Germinal center (tissue), 1 donor: ENCODE data around the gene RBM8A.
"Not testable (repeated sequence)": the region's sequence is repeated elsewhere in the genome, so short reads cannot be mapped to it uniquely, and the experiment has no call there.

Experiments used
- DNase-seq: peaks from one replicate; pipeline ENCODE4 v3.0.0; 2012; ENCODE audit warnings: mixed read lengths, low spot score

Gene RBM8A

DNA sequence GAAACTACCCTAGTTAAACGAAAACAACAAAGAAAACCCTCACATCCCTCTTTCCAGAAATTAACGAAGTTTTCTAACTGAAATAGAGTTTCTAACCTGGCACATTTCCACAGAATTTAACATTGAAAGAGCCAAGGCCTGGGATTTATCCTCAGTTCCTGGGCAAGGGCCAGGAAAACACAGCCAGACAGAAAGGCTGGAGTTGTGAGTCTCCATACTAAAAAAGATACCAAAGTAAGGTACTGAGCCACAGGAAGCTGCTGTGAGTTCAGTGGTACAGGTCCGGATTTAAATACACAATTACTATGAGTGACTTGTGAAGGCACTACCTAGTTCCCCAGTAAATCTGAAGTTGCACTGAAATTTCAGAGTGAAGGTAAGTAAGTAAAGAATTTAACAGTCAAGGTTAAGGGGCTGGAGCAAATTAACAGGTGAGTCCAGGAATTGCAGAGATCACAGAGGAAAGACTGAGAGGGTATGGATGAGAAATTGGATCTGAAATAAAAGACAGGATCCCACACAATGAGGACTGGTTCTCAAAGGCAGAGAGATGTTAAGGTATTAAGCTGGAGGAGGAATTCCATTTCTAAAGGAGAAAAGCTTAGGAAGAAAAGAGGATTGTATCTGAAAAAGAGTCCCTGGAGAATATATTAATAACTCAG, 29.6 kb upstream of the RBM8A start:
- no peak for DNase-seq

DNA sequence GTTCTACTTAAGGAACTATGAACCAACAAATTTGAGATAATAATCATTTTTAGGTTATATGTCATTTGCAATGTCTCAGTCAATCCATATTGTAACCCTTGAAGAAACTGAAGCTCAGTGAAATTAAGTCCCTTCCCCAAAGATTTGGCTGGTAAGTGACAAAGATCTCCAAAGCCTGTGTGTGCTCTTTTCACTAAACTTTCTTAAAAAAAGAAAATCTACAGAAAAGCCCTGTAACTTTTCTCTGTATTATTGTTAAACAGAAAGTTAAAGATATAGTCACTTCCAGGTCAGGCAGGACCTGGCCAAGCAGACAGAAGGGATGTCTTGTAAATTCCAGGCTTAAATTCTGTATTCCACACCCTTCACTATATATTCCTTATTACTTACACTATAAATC, 29.1 kb upstream of the RBM8A start:
- no peak for DNase-seq

DNA sequence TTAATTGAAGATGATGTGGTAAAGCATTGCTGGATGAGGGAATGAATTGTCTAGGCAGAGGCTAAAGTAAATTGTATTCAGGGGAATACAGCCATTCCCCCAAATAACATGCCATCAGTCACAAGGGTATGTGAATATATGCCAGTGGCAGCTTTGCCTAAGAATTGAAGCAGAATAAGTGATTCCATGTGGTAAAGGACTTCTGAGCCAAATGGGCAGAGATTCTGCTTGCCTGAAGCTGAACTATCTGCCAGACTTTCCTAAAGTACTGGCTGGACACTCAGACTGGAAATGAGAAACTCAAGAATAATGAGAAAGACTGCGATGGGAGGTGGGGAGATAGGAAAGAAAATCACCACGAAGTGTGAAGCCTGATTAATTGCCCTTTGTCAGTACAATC, 28.2 kb upstream of the RBM8A start:
- no peak for DNase-seq

DNA sequence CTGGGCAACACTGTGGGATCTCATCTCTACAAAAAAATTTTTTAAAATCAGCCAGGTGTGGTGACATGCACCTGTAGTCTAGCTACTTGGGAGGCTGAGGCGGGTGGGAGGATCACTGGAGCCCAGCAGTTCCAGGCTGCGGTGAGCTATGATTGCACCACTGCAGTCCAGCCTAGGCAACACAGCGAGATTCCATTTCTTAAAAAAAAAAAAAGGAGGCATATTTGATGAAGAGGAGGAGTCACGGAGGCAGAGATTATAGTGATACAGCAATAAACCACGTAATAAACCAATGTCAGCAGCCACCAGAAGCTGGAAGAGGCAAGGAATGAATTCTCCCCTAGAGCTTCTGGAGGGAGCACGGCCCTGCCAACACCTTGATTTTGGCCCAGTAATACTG, 26.6 kb upstream of the RBM8A start:
- DNase-seq = no peak

DNA sequence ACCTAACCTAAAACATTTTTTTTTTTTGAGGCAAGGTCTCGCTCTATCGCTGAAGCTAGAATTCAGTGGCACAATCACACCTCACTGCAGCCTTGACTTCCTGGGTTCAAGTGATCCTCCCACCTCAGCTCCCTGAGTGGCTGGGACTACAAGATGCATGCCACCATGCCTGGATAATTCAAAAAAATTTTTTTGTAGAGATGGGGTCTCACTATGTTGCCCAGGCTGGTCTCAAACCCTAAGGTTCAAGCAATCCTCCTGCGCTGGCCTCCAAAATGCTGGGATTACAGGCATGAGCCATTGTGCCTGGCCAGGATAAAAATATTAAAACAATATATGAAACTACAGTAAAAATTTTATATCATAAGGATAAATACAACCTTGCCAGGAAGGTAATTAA, 25.6 kb upstream of the RBM8A start:
- no peak for DNase-seq

DNA sequence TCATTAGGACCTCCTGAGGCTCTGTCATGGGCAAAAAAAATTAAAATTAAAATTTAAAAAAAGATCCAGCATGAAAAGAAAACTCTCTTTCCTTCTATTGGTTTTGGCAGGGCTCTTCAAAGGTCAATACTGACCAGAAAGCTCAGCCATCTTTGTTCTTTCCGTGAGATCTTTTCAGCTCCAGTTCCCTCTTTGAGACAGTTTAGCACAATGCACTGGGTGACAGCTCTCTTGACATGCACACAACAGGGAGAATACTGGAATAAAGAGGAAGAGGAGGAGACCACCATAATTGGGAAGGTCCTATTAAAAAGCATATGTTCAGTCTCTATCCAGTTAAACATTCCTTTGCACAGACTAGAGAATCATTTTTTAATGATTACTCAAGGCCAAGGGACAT, 24.2 kb upstream of the RBM8A start:
- no peak for DNase-seq

DNA sequence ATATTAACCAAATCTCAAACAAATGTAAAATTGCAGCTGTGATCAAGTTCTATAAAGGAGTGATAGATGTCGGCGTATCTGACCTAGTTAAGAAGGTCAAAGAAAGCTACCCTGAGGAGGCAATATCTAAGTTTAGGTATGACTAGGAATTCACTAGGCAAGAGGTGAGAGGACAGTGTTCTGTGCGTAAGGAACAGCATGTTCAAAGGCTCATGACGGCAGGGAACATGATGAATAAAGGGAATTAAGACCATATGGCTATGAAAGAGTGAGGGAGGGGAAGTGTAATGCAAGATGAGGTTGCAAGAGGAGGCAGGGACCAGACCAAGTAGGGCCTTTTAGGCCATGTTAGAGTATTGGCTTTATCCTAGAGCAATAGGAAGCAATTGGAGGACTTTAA, 21.9 kb upstream of the RBM8A start:
- DNase-seq = no peak

DNA sequence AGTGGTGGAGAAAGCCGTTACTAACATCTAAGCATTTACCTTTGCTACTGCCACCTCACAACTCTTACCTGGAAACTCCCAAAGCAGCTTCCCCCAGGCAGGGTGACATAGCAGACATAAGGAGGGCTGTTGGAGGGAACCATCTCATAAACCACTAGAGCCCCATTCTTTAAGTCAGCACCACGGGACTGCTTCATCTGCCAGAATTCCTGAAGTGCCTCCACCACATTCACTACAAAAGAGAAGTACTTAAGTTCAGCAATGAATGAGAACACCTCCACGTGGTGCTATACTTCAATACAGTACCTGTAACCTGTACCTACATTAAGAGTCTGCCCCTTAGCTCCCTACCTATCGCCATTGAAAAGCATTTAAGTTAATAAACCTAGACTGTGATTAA, 20.3 kb upstream of the RBM8A start:
- DNase-seq = no peak

DNA sequence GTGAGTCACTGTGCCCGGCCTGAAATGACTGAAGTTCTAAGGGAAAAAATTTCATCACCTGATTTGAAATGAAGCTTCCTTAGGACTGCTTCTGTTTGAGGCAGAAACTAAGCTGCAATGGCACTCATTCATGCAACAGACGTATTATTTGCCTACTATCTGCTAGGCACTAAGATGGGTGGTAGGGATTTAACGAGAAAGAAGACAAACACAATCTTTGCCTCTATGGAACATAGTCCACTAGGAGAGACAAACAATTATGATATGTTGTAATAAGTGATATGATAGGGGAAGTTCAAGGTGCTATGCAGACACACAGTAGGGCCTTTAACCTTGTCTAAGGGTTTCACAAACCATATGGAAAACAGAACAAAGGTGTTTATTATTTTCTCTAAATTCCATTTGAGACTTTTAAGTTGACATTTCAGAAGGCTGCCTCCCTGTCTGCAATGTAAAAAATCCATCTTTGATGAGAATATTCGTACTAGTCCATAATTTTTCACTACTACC, 19.2 kb upstream of the RBM8A start:
- DNase-seq = no peak

DNA sequence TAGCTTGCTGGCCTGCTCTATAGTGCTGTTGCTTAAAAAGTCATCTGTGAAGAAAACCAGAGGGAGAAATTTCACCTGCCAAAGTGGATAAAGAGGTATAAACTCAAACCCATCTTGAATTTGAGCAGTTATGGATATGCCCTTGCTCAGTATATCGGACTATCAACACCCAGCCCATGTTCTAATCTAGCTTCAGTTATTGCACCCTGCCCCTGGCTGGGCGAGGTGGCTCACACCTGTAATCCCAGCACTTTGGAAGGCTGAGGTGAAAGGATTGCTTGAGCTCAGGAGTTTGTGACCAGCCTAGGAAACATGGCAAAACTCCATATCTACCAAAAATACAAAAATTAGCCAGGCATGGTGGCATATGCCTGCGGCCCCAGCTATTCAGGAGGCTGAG, 17.2 kb upstream of the RBM8A start:
- no peak for DNase-seq

DNA sequence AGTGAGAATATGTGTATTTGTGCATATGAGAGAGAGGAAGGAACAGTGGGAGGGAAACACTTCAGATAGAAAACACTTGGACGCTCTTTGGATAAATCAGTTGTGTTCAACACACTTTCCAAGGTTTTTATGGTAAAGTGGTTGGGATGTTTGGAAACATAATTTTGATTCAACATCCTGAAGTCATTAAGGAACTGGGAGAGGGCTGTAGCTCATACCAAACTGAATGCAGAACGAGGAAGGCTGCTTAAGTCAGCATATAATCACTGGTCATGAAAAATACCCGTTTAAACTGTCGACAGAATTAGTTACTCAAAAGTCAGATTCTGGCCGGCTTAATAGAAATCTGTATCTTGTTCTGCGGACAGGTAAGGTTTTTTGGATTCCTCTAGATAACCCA, 15.6 kb upstream of the RBM8A start:
- no peak for DNase-seq

DNA sequence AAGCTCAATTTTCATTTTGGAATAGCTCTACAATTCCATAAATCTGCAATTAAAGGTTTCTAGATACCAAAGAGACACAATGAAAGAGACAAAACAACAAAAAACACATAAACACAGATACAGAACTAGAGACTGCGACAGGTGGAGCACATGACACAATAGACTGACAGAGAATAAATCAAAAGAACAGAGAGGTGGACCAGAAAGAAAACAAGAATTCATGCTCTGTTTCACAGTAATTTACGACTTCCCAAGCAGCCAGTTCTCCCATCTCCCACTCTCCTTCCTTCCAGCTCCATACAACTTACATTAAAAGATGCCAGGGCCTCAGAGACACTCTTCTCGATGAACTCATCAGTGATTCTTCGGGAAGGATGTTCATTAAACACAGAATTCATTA, 15.1 kb upstream of the RBM8A start:
- no peak for DNase-seq

DNA sequence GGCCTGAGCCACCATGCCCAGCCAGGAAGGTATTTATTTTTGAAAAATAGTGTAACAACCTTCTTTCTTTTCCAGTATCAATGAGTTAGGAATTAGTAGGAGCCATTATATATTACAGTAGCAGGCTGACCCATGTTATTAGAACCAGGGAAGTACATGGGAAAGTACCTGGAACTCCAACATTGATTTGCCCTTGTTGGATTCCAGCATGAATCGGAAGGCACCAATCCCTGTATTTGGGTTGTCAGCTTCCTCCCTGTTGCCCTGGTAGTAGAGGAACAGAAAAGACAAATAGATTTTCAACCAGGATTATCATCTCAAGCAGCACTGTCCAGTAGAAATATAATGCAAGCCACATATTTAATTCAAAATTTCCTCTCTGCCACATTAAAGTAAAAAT, 10.2 kb upstream of the RBM8A start:
- DNase-seq = no peak

DNA sequence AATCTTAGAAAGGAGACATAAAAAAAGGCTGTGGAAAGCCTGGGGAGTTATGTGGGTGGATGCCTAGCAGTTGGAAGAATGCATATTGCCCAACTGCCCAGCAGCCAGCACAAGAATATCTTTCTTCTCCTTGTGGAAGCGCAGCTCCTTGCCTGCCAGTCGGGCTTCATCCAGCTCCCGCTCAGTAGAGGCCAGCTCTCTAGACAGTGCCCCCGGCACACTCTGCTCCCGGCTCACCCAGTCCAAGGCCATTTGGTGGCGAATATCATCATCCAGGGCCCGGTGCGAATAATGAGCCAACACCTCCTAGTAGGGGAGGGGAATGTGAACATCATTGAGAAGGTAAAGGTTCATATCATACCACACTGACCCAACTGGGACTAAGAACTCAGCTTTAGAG, 9.0 kb upstream of the RBM8A start:
- DNase-seq = no peak

DNA sequence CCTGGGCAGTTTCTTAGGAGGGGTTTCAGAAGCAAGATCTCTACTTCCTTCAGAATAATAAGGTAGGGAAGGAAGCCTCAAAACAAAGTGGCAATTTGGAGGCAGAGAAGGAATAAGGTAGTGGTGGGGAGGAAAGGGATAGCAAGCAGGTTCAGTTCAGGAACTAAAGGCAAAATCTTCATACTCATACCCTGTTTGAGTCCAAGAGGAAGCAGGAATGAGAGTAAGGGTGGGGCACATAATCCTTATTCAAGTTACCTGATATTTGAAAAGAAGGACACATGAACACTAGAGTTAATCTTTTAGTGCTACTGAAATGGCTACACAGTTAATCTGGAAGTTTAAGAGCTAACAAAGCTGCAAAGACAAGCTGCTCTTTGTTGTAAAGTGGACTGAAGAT, 8.4 kb upstream of the RBM8A start:
- no peak for DNase-seq

DNA sequence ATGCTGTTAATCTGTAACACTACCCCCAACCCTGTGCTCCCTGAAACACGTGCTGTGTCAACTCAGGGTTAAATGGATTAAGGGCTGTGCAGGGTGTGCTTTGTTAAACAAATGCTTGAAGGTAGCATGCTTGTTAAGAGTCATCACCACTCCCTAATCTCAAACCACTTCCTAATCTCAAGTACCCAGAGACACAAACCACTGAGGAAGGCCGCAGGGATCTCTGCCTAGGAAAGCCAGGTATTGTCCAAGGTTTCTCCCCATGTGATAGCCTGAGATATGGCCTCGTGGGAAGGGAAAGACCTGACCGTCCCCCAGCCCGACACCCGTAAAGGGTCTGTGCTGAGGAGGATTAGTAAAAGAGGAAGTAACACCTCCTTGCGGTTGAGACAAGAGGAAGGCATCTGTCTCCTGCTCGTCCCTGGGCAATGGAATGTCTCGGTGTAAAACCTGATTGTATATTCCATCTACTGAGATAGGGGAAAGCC, 5.3 kb upstream of the RBM8A start:
- not testable (repeated sequence) for DNase-seq

DNA sequence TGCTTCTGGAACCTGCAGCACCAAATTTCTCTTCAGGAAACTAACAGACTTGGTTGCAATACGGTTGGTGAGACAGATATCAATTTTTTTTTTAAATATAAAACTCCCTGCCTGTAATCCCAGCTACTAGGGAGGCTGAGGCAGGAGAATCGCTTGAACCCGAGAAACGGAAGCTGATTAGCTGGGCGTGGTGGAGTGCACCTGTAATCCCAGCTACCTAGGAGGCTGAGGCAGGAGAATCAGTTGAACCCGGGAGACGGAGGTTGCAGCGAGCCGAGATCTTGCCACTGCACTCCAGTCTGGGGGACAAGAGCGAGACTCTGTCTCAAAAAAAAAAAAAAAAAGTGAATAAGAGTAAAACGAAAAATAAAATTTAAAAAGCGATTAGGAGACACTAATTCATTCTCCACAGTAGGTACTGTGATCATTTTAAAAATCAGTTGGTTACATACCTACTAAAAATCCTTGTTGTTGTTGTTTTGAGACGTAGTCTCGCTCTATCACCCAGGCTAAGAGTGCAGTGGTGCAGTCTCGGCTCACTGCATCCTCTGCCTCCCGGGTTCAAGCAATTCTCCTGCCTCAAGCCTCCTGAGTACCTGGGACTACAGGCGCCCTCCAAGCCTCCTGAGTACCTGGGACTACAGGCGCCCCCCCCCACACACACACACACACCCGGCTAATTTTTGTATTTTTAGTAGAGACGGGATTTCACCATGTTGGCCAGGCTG, 796 bp upstream of the RBM8A start:
- DNase-seq = no peak

DNA sequence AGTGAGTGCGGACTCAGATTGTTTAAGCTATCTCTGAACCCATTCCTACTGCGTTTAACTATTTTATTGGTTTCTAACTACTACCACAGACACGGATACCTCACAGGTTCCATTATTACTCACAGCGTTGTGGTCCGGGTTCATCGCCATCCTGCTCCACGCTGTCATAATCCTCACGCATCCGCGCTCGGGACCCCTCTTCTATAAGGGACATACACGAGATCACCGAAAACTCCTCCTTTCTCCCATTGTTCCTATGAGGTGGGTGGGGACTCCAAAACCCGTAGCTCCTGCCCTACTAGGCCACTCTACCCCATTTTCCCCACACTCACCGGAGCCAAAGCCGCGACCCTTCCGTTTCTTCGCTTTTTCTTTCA, 610 bp downstream of the RBM8A start:
- DNase-seq = no peak

DNA sequence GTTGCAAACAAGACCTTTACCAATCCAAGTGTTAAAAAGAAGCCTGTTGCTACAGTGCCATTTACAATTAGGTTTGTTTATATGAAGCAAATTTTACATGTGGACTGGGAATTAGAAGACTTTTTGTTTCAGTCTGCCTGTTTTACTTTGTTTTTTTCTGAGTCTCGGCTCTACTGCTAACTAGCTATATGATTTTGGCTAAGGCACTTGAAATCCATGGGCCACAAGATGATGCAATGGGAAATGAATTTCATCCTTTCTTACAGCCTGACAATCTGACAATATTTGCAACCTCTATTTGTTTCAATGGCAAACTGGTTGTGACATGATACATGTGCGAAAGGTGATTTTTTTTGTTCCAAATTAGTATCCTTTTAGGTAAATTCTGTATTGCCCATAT, 5.0 kb downstream of the RBM8A start:
- no peak for DNase-seq

DNA sequence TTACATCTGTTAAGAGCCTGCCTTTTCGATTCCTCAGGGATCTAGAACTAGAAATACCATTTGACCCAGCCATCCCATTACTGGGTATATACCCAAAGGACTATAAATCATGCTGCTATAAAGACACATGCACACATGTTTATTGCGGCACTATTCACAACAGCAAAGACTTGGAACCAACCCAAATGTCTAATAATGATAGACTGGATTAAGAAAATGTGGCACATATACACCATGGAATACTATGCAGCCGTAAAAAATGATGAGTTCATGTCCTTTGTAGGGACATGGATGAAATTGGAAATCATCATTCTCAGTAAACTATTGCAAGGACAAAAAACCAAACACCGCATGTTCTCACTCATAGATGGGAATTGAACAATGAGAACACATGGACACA, 7.0 kb downstream of the RBM8A start:
- DNase-seq = not testable (repeated sequence)

DNA sequence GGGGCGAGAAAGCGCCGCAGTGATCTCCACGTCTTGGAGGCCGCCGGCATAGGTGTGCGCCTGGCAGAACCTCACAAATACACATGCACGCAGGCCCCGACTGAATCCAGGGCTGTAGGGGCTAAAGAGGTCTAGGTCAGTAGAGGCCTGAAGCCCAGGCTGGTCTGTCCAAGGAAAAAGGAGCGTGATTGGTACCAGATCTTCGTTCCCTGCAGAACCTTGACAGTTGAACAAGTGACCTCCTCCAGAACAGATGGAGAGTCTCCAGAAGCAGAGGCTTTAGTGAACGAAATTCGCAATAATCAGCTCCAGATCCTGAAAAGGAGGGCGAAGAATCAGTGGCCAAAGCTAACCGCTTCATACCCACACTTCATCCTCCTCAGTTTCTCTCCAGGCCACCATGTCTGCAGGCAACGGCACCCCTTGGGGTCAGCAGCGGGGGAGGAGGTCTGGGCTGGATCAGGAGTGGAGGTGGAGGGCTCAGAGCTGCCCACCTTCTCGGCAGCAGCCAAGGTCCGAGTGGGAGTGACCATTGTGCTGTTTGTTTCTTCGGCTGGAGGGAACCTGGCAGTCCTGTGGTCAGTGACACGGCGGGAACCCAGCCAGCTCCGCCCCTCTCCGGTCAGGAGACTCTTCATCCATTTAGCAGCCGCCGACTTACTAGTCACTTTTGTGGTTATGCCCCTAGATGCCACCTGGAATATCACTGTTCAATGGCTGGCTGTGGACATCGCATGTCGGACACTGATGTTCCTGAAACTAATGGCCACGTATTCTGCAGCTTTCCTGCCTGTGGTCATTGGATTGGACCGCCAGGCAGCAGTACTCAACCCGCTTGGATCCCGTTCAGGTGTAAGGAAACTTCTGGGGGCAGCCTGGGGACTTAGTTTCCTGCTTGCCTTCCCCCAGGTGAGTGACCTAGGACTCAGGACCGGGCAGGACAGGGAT, 8.0 kb downstream of the RBM8A start:
- DNase-seq = peak; percentile 23

DNA sequence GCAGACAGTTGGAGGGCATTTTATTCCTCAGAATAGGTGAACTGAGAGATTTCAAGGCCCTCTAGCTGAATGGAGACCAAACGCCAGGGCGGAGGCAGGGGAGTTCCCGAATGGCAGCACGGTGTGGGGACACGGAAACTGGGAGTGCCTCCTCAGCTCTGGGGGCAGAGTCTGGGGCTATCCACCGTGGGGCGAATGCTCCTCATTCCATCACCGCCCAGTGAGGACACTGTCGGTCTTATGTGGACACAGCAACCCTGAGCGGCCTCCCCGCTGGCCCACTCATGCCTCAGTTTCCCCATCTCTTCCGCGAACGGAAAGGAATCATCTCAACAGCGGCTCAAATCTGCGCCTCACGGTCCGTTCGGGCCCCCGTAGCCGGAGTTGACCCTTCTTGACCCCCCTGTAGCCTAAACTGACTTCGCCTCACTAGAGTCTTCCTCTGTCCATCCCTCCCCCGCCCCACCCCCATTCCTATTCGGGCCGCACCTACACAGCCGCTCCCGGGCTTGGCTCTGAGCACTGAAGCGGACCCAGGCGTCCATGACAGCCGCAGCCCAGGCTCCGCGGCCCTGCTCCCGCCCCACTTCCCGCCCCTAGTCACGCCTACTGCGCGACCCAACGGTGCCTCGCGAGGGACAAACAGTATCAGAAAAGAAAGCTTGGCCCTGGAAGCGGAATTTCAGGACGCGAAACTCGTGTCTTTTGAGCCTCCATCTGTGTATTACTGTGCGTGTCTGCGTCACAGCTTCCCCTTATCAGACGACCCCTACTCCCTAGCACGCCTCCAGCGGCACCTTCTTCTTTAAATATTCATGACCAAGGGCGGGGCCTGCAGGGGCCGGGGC, 8.9 kb downstream of the RBM8A start, which contains the start of gene PEX11B:
Gene PEX11B (minus strand): TSS at position 574 of the 848 bp plus-strand sequence. CDS start 29 bp downstream, at position 545.
- DNase-seq = peak; percentile 94
